ENCODE data around the gene SHANK3.

DNA sequence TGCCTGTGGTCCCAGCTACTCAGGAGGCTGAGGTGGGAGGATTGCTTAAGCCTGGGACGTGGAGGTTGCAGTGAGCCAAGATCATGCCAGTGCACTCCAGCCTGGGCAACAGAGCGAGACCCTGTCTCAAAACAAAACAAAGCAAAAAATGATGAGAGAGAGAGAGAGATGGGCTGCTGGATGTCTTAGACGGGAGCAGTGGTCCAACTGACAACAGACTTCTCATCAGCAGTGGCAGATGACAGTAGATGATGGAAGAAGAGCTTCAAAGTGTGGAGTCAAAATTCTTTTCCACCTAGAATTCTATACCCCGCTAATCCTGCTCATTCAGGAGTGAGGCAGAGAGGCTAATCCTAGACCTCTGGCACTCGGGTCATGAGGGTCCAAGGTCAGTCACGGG is 36.4 kb downstream of the SHANK3 start:
- TF ChIP-seq CTCF (optimal IDR thresholded peaks at IDR 0.05 in 1 of 3, IDR thresholded peaks at IDR 0.05 in 1 of 3, conservative IDR thresholded peaks at IDR 0.05 in 1 of 3; ENCODE audit: extremely low read depth in 1 of 3, insufficient read depth in 2 of 3, low read length in 3 of 3) (no peak), EZH2 (IDR thresholded peaks at IDR 0.05; ENCODE audit: low read length) (no peak)
